ENCODE data around the gene BIRC7.

BIRC7 gene

GRCh38 chr20:63280371-63280770 lies 44.7 kb downstream of the BIRC7 start:
- Histone ChIP-seq H3K27me3 (replicated peaks; ENCODE audit: control insufficient read depth, insufficient read depth, low read length, poor library complexity, severe bottlenecking) (no peaks in the 10 kb centered on the region), H3K27ac (ENCODE audit: insufficient read depth, low read length, poor library complexity, severe bottlenecking) (no peak overlapping the region), H3K4me1 (ENCODE audit: control insufficient read depth, insufficient read depth, low read length, poor library complexity, severe bottlenecking) (peaks cover 3% of the 10 kb centered on the region), H3K4me3 (ENCODE audit: insufficient read depth, low read depth, low read length, poor library complexity, severe bottlenecking) (no peak overlapping the region), H3K36me3 (ENCODE audit: control insufficient read depth, insufficient read depth, low read length) (peaks cover 66% of the 10 kb centered on the region), H3K9me3 (ENCODE audit: control insufficient read depth, low read length) (no peaks in the 10 kb centered on the region)
- DNase-seq: no peak

GRCh38 chr20:63280929-63281545 lies 45.3 kb downstream of the BIRC7 start:
- Histone ChIP-seq H3K4me1 (ENCODE audit: control insufficient read depth, insufficient read depth, low read length, poor library complexity, severe bottlenecking) (peaks cover 3% of the 10 kb centered on the region), H3K27me3 (replicated peaks; ENCODE audit: control insufficient read depth, insufficient read depth, low read length, poor library complexity, severe bottlenecking) (no peaks in the 10 kb centered on the region), H3K9me3 (ENCODE audit: control insufficient read depth, low read length) (no peaks in the 10 kb centered on the region), H3K36me3 (ENCODE audit: control insufficient read depth, insufficient read depth, low read length) (peaks cover 64% of the 10 kb centered on the region), H3K4me3 (ENCODE audit: insufficient read depth, low read depth, low read length, poor library complexity, severe bottlenecking) (no peak overlapping the region), H3K27ac (ENCODE audit: insufficient read depth, low read length, poor library complexity, severe bottlenecking) (no peak overlapping the region)
- DNase-seq: no peak

GRCh38 chr20:63281742-63282665 lies 46.3 kb downstream of the BIRC7 start:
- DNase-seq: no peak
- no peak overlapping the region for H3K4me3 ChIP-seq (ENCODE audit: insufficient read depth, low read depth, low read length, poor library complexity, severe bottlenecking)
- no peaks in the 10 kb centered on the region for H3K9me3 ChIP-seq (ENCODE audit: control insufficient read depth, low read length)
- peaks cover 60% of the 10 kb centered on the region for H3K36me3 ChIP-seq (ENCODE audit: control insufficient read depth, insufficient read depth, low read length)
- H3K4me1 ChIP-seq (ENCODE audit: control insufficient read depth, insufficient read depth, low read length, poor library complexity, severe bottlenecking): peaks cover 3% of the 10 kb centered on the region
- no peak overlapping the region for H3K27ac ChIP-seq (ENCODE audit: insufficient read depth, low read length, poor library complexity, severe bottlenecking)
- no peaks in the 10 kb centered on the region for H3K27me3 ChIP-seq (replicated peaks; ENCODE audit: control insufficient read depth, insufficient read depth, low read length, poor library complexity, severe bottlenecking)

- H3K27ac ChIP-seq (ENCODE audit: insufficient read depth, low read length, poor library complexity, severe bottlenecking): no peak overlapping the region
- H3K27me3 ChIP-seq (replicated peaks; ENCODE audit: control insufficient read depth, insufficient read depth, low read length, poor library complexity, severe bottlenecking): no peaks in the 10 kb centered on the region
- peaks cover 58% of the 10 kb centered on the region for H3K36me3 ChIP-seq (ENCODE audit: control insufficient read depth, insufficient read depth, low read length)
- no peaks in the 10 kb centered on the region for H3K9me3 ChIP-seq (ENCODE audit: control insufficient read depth, low read length)
- H3K4me3 ChIP-seq (ENCODE audit: insufficient read depth, low read depth, low read length, poor library complexity, severe bottlenecking): no peak overlapping the region
- peaks cover 3% of the 10 kb centered on the region for H3K4me1 ChIP-seq (ENCODE audit: control insufficient read depth, insufficient read depth, low read length, poor library complexity, severe bottlenecking)
- DNase-seq: no peak
These were observed 47.2 kb downstream of the BIRC7 start for GRCh38 chr20:63282946-63283345.

- Histone ChIP-seq H3K27me3 (replicated peaks; ENCODE audit: control insufficient read depth, insufficient read depth, low read length, poor library complexity, severe bottlenecking) (no peaks in the 10 kb centered on the region), H3K9me3 (ENCODE audit: control insufficient read depth, low read length) (no peaks in the 10 kb centered on the region), H3K36me3 (ENCODE audit: control insufficient read depth, insufficient read depth, low read length) (peaks cover 58% of the 10 kb centered on the region), H3K4me3 (ENCODE audit: insufficient read depth, low read depth, low read length, poor library complexity, severe bottlenecking) (peak overlapping the region; percentile 28), H3K4me1 (ENCODE audit: control insufficient read depth, insufficient read depth, low read length, poor library complexity, severe bottlenecking) (peaks cover 3% of the 10 kb centered on the region), H3K27ac (ENCODE audit: insufficient read depth, low read length, poor library complexity, severe bottlenecking) (no peak overlapping the region)
- DNase-seq: no peak
These were observed 47.8 kb downstream of the BIRC7 start for GRCh38 chr20:63283397-63284082.

GRCh38 chr20:63284083-63284440 lies 48.4 kb downstream of the BIRC7 start:
- peaks cover 58% of the 10 kb centered on the region for H3K36me3 ChIP-seq (ENCODE audit: control insufficient read depth, insufficient read depth, low read length)
- H3K9me3 ChIP-seq (ENCODE audit: control insufficient read depth, low read length): no peaks in the 10 kb centered on the region
- H3K4me3 ChIP-seq (ENCODE audit: insufficient read depth, low read depth, low read length, poor library complexity, severe bottlenecking): peak overlapping the region; percentile 28
- no peak for DNase-seq
- peaks cover 3% of the 10 kb centered on the region for H3K4me1 ChIP-seq (ENCODE audit: control insufficient read depth, insufficient read depth, low read length, poor library complexity, severe bottlenecking)
- no peak overlapping the region for H3K27ac ChIP-seq (ENCODE audit: insufficient read depth, low read length, poor library complexity, severe bottlenecking)
- no peaks in the 10 kb centered on the region for H3K27me3 ChIP-seq (replicated peaks; ENCODE audit: control insufficient read depth, insufficient read depth, low read length, poor library complexity, severe bottlenecking)

GRCh38 chr20:63284544-63284949 lies 48.8 kb downstream of the BIRC7 start:
- H3K9me3 ChIP-seq (ENCODE audit: control insufficient read depth, low read length): no peaks in the 10 kb centered on the region
- peaks cover 53% of the 10 kb centered on the region for H3K36me3 ChIP-seq (ENCODE audit: control insufficient read depth, insufficient read depth, low read length)
- H3K4me3 ChIP-seq (ENCODE audit: insufficient read depth, low read depth, low read length, poor library complexity, severe bottlenecking): peak overlapping the region; percentile 28
- no peak overlapping the region for H3K27ac ChIP-seq (ENCODE audit: insufficient read depth, low read length, poor library complexity, severe bottlenecking)
- no peak for DNase-seq
- no peaks in the 10 kb centered on the region for H3K27me3 ChIP-seq (replicated peaks; ENCODE audit: control insufficient read depth, insufficient read depth, low read length, poor library complexity, severe bottlenecking)
- H3K4me1 ChIP-seq (ENCODE audit: control insufficient read depth, insufficient read depth, low read length, poor library complexity, severe bottlenecking): peaks cover 3% of the 10 kb centered on the region

- Histone ChIP-seq H3K4me1 (ENCODE audit: control insufficient read depth, insufficient read depth, low read length, poor library complexity, severe bottlenecking) (peaks cover 3% of the 10 kb centered on the region), H3K36me3 (ENCODE audit: control insufficient read depth, insufficient read depth, low read length) (peaks cover 51% of the 10 kb centered on the region), H3K27ac (ENCODE audit: insufficient read depth, low read length, poor library complexity, severe bottlenecking) (no peak overlapping the region), H3K27me3 (replicated peaks; ENCODE audit: control insufficient read depth, insufficient read depth, low read length, poor library complexity, severe bottlenecking) (no peaks in the 10 kb centered on the region), H3K9me3 (ENCODE audit: control insufficient read depth, low read length) (no peaks in the 10 kb centered on the region), H3K4me3 (ENCODE audit: insufficient read depth, low read depth, low read length, poor library complexity, severe bottlenecking) (peak overlapping the region; percentile 28)
- DNase-seq: no peak
These were observed 49.3 kb downstream of the BIRC7 start for GRCh38 chr20:63284981-63285524.

GRCh38 chr20:63285636-63286615 lies 50.2 kb downstream of the BIRC7 start:
- H3K4me1 ChIP-seq (ENCODE audit: control insufficient read depth, insufficient read depth, low read length, poor library complexity, severe bottlenecking): peaks cover 6% of the 10 kb centered on the region
- H3K4me3 ChIP-seq (ENCODE audit: insufficient read depth, low read depth, low read length, poor library complexity, severe bottlenecking): no peak overlapping the region
- H3K9me3 ChIP-seq (ENCODE audit: control insufficient read depth, low read length): no peaks in the 10 kb centered on the region
- DNase-seq: no peak
- peaks cover 43% of the 10 kb centered on the region for H3K36me3 ChIP-seq (ENCODE audit: control insufficient read depth, insufficient read depth, low read length)
- H3K27ac ChIP-seq (ENCODE audit: insufficient read depth, low read length, poor library complexity, severe bottlenecking): no peak overlapping the region
- no peaks in the 10 kb centered on the region for H3K27me3 ChIP-seq (replicated peaks; ENCODE audit: control insufficient read depth, insufficient read depth, low read length, poor library complexity, severe bottlenecking)

Data from effector memory CD4-positive, alpha-beta T cell (primary cell).